GM23338 (cell line): ENCODE results near the gene RXRB. TPM values are rescaled to one million over a fixed set of nuclear protein-coding genes. Genes with fewer than 3 reads are reported as not detected.

Experiments
- ATAC-seq: fragments of 200-7000 bp; cut with Tn5 transposase; 3 replicates; pipeline ENCODE4 v1.9.1; 2020
- DNase-seq: peaks from one replicate; pipeline ENCODE4 v3.0.0-alpha.2; 2015; ENCODE audit warnings: low spot score
- H2AFZ ChIP-seq: fragments of 200-600 bp; sonication (generic); 2 replicates; pipeline ENCODE4 v1.8.0; 2016; ENCODE audit warnings: antibody characterized with exemption, mild to moderate bottlenecking, moderate library complexity
- H3F3A ChIP-seq: fragments of 200-600 bp; sonication (generic); replicated peaks from 2 replicates; pipeline ENCODE4 v1.8.0; 2017; ENCODE audit warnings: antibody characterized with exemption, mixed run types, low read depth
- H3K27ac ChIP-seq: fragments of 200-600 bp; sonication (generic); 2 replicates; pipeline ENCODE4 v1.6.1; 2016; ENCODE audit warnings: low read depth
- H3K27me3 ChIP-seq: fragments of 200-600 bp; sonication (generic); 2 replicates; pipeline ENCODE4 v1.8.0; 2016; ENCODE audit warnings: mild to moderate bottlenecking, mixed run types, moderate library complexity; ENCODE audit not compliant: insufficient read depth
- H3K36me3 ChIP-seq: fragments of 200-600 bp; sonication (generic); 2 replicates; pipeline ENCODE4 v1.8.0; 2016; ENCODE audit warnings: mild to moderate bottlenecking; ENCODE audit not compliant: insufficient read depth
- H3K4me1 ChIP-seq: fragments of 200-600 bp; sonication (generic); 2 replicates; pipeline ENCODE4 v1.8.0; 2016; ENCODE audit warnings: mild to moderate bottlenecking, moderate library complexity; ENCODE audit not compliant: insufficient read depth
- H3K4me2 ChIP-seq: fragments of 200-600 bp; sonication (generic); 2 replicates; pipeline ENCODE4 v1.7.1; 2017; ENCODE audit warnings: mixed run types
- H3K4me3 ChIP-seq: fragments of 200-600 bp; sonication (generic); 2 replicates; pipeline ENCODE4 v1.6.1; 2016; ENCODE audit warnings: mixed run types
- H3K79me2 ChIP-seq: fragments of 200-600 bp; sonication (generic); replicated peaks from 2 replicates; pipeline ENCODE4 v1.8.0; 2017; ENCODE audit warnings: mild to moderate bottlenecking; ENCODE audit not compliant: insufficient read depth
- H3K9me2 ChIP-seq: fragments of 200-600 bp; sonication (generic); 2 replicates; pipeline ENCODE4 v1.8.0; 2017; ENCODE audit not compliant: insufficient read depth
- H4K20me1 ChIP-seq: fragments of 200-600 bp; sonication (generic); replicated peaks from 2 replicates; pipeline ENCODE4 v1.8.0; 2017; ENCODE audit warnings: mild to moderate bottlenecking; ENCODE audit not compliant: insufficient read depth
- H3K27ac Mint-ChIP-seq: 2 replicates; pipeline ENCODE4 v1.8.0; 2020; ENCODE audit warnings: inconsistent platforms, mild to moderate bottlenecking, moderate library complexity, mixed read lengths
- H3K27me3 Mint-ChIP-seq: 3 replicates; pipeline ENCODE4 v1.8.0; 2022; ENCODE audit warnings: low read depth, mild to moderate bottlenecking, moderate library complexity, mixed read lengths, inconsistent platforms; ENCODE audit not compliant: insufficient read depth, poor library complexity
- H3K36me3 Mint-ChIP-seq: 3 replicates; pipeline ENCODE4 v1.8.0; 2021; ENCODE audit warnings: low read depth, mild to moderate bottlenecking, inconsistent platforms, moderate library complexity, mixed read lengths
- H3K4me1 Mint-ChIP-seq: 3 replicates; pipeline ENCODE4 v1.8.0; 2020; ENCODE audit warnings: mild to moderate bottlenecking, inconsistent platforms, mixed read lengths
- H3K4me3 Mint-ChIP-seq: 3 replicates; pipeline ENCODE4 v1.8.0; 2021; ENCODE audit warnings: moderate library complexity, mild to moderate bottlenecking, inconsistent platforms, mixed read lengths
- H3K9me3 Mint-ChIP-seq: 3 replicates; pipeline ENCODE4 v1.8.0; 2020; ENCODE audit warnings: moderate library complexity, mild to moderate bottlenecking, inconsistent platforms, mixed read lengths
- CREB1 ChIP-seq: fragments of 250-450 bp; sonication (Bioruptor Pico); IDR thresholded peaks from 2 replicates; pipeline ENCODE4 v1.5.0; 2020; ENCODE audit warnings: low read depth, mild to moderate bottlenecking, moderate library complexity
- CTCF ChIP-seq, 2 experiments: fragments of 200-600 bp in 1 of 2; sonication (generic) in 1 of 2; conservative IDR thresholded peaks; 2 replicates each; pipeline versions ENCODE4 v1.5.1 to v1.6.1; 2016 to 2017; ENCODE audit warnings: antibody characterized with exemption in 2 of 2, low read depth in 2 of 2, mild to moderate bottlenecking in 2 of 2, moderate library complexity in 1 of 2
- ETS1 ChIP-seq: IDR thresholded peaks from 2 replicates; pipeline ENCODE4 v1.6.1; 2016; ENCODE audit warnings: antibody characterized with exemption
- EZH2 ChIP-seq: fragments of 200-600 bp; sonication (generic); IDR thresholded peaks from one replicate; pipeline ENCODE4 v1.8.0; 2017; ENCODE audit warnings: antibody characterized with exemption, mild to moderate bottlenecking, low read depth; ENCODE audit not compliant: unreplicated experiment
- EZH2phosphoT487 ChIP-seq: fragments of 200-600 bp; sonication (generic); IDR thresholded peaks from one replicate; pipeline ENCODE4 v1.8.1; 2018; ENCODE audit warnings: antibody characterized with exemption; ENCODE audit not compliant: unreplicated experiment
- JUNB ChIP-seq: IDR thresholded peaks from one replicate; pipeline ENCODE4 v1.6.1; 2016; ENCODE audit warnings: antibody characterized with exemption; ENCODE audit not compliant: unreplicated experiment
- NANOG ChIP-seq: IDR thresholded peaks from 2 replicates; pipeline ENCODE4 v1.6.1; 2016; ENCODE audit warnings: antibody characterized with exemption, borderline replicate concordance
- POLR2AphosphoS5 ChIP-seq: IDR thresholded peaks from 2 replicates; pipeline ENCODE4 v1.6.1; 2016; ENCODE audit warnings: antibody characterized with exemption, low read depth
- REST ChIP-seq: IDR thresholded peaks from one replicate; pipeline ENCODE4 v1.6.1; 2018; ENCODE audit warnings: antibody characterized with exemption; ENCODE audit not compliant: unreplicated experiment
- STAT1 ChIP-seq: IDR thresholded peaks from one replicate; pipeline ENCODE4 v1.6.1; 2016; ENCODE audit warnings: antibody characterized with exemption; ENCODE audit not compliant: unreplicated experiment
- ZNF114 ChIP-seq: fragments of 250-450 bp; sonication (Bioruptor Pico); IDR thresholded peaks from 2 replicates; pipeline ENCODE4 v1.5.0; 2020; ENCODE audit warnings: mild to moderate bottlenecking, moderate library complexity
- ZNF331 ChIP-seq: fragments of 250-450 bp; sonication (Bioruptor Pico); IDR thresholded peaks from 2 replicates; pipeline ENCODE4 v1.5.0; 2020; ENCODE audit warnings: low read depth, mild to moderate bottlenecking, moderate library complexity
- ZNF462 ChIP-seq: fragments of 250-450 bp; sonication (Bioruptor Pico); IDR thresholded peaks from 2 replicates; pipeline ENCODE4 v1.5.0; 2020; ENCODE audit warnings: mild to moderate bottlenecking, moderate library complexity
- polyA plus RNA-seq: library from polyadenylated mRNA; unstranded; fragments of >200 nt; fragmentation: Nextera tagmentation; extraction: Ambion mirVana; gene quantifications from 2 replicates; pipeline ENCODE4 v1.2.1, GENCODE V29; 2016
- total RNA-seq: library from RNA; depleted of rRNA; stranded (reverse); fragments of >200 nt; shearing (Covaris generic); gene quantifications from 2 replicates; pipeline ENCODE4 v1.2.3, GENCODE V29; 2014

Gene RXRB
- total and polyA plus RNA-seq, 2 experiments from 2014 or later: 6.9 to 11.6 TPM

GRCh38 chr6:33211136-33211535 lies 10.7 kb upstream of the RXRB start:
- Mint-ChIP-seq H3K4me1 (peaks cover 47% of the 10 kb centered on the region), H3K36me3 (peaks cover 19% of the 10 kb centered on the region), H3K9me3 (no peaks in the 10 kb centered on the region; the same call in 2 of the 3 replicates), H3K27ac (no peak overlapping the region), H3K4me3 (no peak overlapping the region), H3K27me3 (peaks cover 73% of the 10 kb centered on the region)
- peaks cover 92% of the 10 kb centered on the region for H3K27me3 ChIP-seq
- H3F3A ChIP-seq: peaks cover 7% of the 10 kb centered on the region; the same call in 1 of the 2 replicates
- no peak overlapping the region for H2AFZ ChIP-seq
- peaks cover 5% of the 10 kb centered on the region; the same call in 1 of the 2 replicates for H3K79me2 ChIP-seq
- H4K20me1 ChIP-seq: peaks cover 15% of the 10 kb centered on the region; the same call in 1 of the 2 replicates
- H3K9me2 ChIP-seq: no peaks in the 10 kb centered on the region
- ATAC-seq (no peak), DNase-seq (no peak)
- H3K4me2 ChIP-seq: peak overlapping the region; percentile 99; the same call in 1 of the 2 replicates
- H3K4me3 ChIP-seq: peak overlapping the region; percentile 90; the same call in 1 of the 2 replicates
- no peak for TF ChIP-seq ETS1
- no peak for TF ChIP-seq ZNF114 (CRISPR knock-in tag)
- TF ChIP-seq ZNF331 (CRISPR knock-in tag): no peak
- TF ChIP-seq NANOG: no peak
- no peak for TF ChIP-seq EZH2
- TF ChIP-seq CTCF (conservative IDR thresholded peaks at IDR 0.05; ENCODE audit: low read depth in 2 of 2): no peak
- TF ChIP-seq STAT1: no peak
- no peak for TF ChIP-seq REST
- TF ChIP-seq CREB1 (CRISPR knock-in tag): no peak
- no peak for TF ChIP-seq ZNF462 (CRISPR knock-in tag)
- no peak for TF ChIP-seq POLR2AphosphoS5
- no peak for TF ChIP-seq JUNB
- TF ChIP-seq EZH2phosphoT487: no peak
- H3K36me3 ChIP-seq: no peaks in the 10 kb centered on the region
- H3K4me1 ChIP-seq: peaks cover 47% of the 10 kb centered on the region
- H3K27ac ChIP-seq: no peak overlapping the region
